Measurements from ENCODE around the gene AZI2.

AZI2 gene

GRCh38 chr3:28286595-28286994, 62.0 kb downstream of the AZI2 start:
- Histone ChIP-seq H3K4me1 (ENCODE audit: control insufficient read depth, insufficient read depth, low read length) (peaks cover 2% of the 10 kb centered on the region; the same call in 1 of the 2 replicates), H3K36me3 (ENCODE audit: control insufficient read depth in 2 of 2, insufficient read depth in 1 of 2, low read length in 2 of 2) (peaks cover 0 to 5% of the 10 kb centered on the region in 2 experiments; a peak in 1 of 3 replicates), H3K9me3 (ENCODE audit: control insufficient read depth, insufficient read depth, low read depth, low read length) (no peaks in the 10 kb centered on the region), H3K27ac (ENCODE audit: extremely low read depth, low read depth, low read length) (no peak overlapping the region), H3K4me3 (ENCODE audit: low read depth, low read length) (no peak overlapping the region)
- POLR2A ChIA-PET, result no interaction called here
- CTCF ChIA-PET, result interaction anchor here (0.6 to 1.8 kb wide), 5 partner anchors 42 to 589 kb away, joined by 3 to 4 read pairs (median 3); partner anchors contain the start of gene EOMES
- TF ChIP-seq ZNF362 (tag by site-specific recombination; IDR thresholded peaks at IDR 0.05) (no peak), ZNF792 (tag by site-specific recombination; IDR thresholded peaks at IDR 0.05) (no peak), ZBTB20 (tag by site-specific recombination; IDR thresholded peaks at IDR 0.05) (no peak), ZNF654 (tag by site-specific recombination; IDR thresholded peaks at IDR 0.05; ENCODE audit: low read depth) (peak; percentile 37)

- ChIA-PET POLR2A (no interaction called here), CTCF (no interaction called here)
- Histone ChIP-seq H3K36me3 (ENCODE audit: control insufficient read depth in 2 of 2, insufficient read depth in 1 of 2, low read length in 2 of 2) (peaks cover 0 to 1% of the 10 kb centered on the region in 2 experiments; a peak in 1 of 3 replicates), H3K9me3 (ENCODE audit: control insufficient read depth, insufficient read depth, low read depth, low read length) (no peaks in the 10 kb centered on the region), H3K4me3 (ENCODE audit: low read depth, low read length) (no peak overlapping the region), H3K27ac (ENCODE audit: extremely low read depth, low read depth, low read length) (no peak overlapping the region), H3K4me1 (ENCODE audit: control insufficient read depth, insufficient read depth, low read length) (peaks cover 2% of the 10 kb centered on the region; the same call in 1 of the 2 replicates)
- TF ChIP-seq ZBTB20 (tag by site-specific recombination; IDR thresholded peaks at IDR 0.05) (no peak), ZNF366 (tag by site-specific recombination; conservative IDR thresholded peaks at IDR 0.05) (no peak), PRDM4 (tag by site-specific recombination; IDR thresholded peaks at IDR 0.05) (no peak), ZNF658 (tag by site-specific recombination; IDR thresholded peaks at IDR 0.05) (no peak), KLF17 (tag by site-specific recombination; IDR thresholded peaks at IDR 0.05) (no peak), HOXC10 (CRISPR knock-in tag; IDR thresholded peaks at IDR 0.05) (no peak), KLF9 (tag by site-specific recombination; IDR thresholded peaks at IDR 0.05; ENCODE audit: low read depth) (no peak), ZNF37A (tag by site-specific recombination; IDR thresholded peaks at IDR 0.05) (no peak), ZNF248 (tag by site-specific recombination; IDR thresholded peaks at IDR 0.05) (no peak), ZNF155 (tag by site-specific recombination; IDR thresholded peaks at IDR 0.05) (no peak), BCL11B (tag by site-specific recombination; IDR thresholded peaks at IDR 0.05; ENCODE audit: low read depth) (no peak), ZNF510 (tag by site-specific recombination; IDR thresholded peaks at IDR 0.05; ENCODE audit: insufficient replicate concordance) (no peak), ZNF341 (tag by site-specific recombination; IDR thresholded peaks at IDR 0.05; ENCODE audit: low read depth) (no peak), WT1 (tag by site-specific recombination; IDR thresholded peaks at IDR 0.05) (no peak), ZNF747 (tag by site-specific recombination; IDR thresholded peaks at IDR 0.05) (no peak), SCRT1 (tag by site-specific recombination; IDR thresholded peaks at IDR 0.05; ENCODE audit: borderline replicate concordance) (no peak), ZNF362 (tag by site-specific recombination; IDR thresholded peaks at IDR 0.05) (no peak), ZFP37 (tag by site-specific recombination; IDR thresholded peaks at IDR 0.05) (no peak), ZNF792 (tag by site-specific recombination; IDR thresholded peaks at IDR 0.05) (no peak), RBAK (tag by site-specific recombination; IDR thresholded peaks at IDR 0.05) (no peak)
Measured at GRCh38 chr3:28280781-28281180, 67.8 kb downstream of the AZI2 start.
